Ammon's horn (tissue), 1 donor: ENCODE measurements around the gene LAMTOR1.
A peak's percentile ranks its signal among the peaks of the same experiment; 100 is the strongest.

Experiments
- DNase-seq: peaks from one replicate; pipeline ENCODE4 v3.0.0-alpha.2; 2016; ENCODE audit warnings: low spot score

LAMTOR1 gene

GRCh38 chr11:72116019-72116755 lies 13.1 kb upstream of the LAMTOR1 start:
- no peak for DNase-seq

- DNase-seq: no peak
These were observed 11.5 kb upstream of the LAMTOR1 start for GRCh38 chr11:72114570-72114969.

GRCh38 chr11:72112978-72113808 lies 10.1 kb upstream of the LAMTOR1 start:
- no peak for DNase-seq

DNA sequence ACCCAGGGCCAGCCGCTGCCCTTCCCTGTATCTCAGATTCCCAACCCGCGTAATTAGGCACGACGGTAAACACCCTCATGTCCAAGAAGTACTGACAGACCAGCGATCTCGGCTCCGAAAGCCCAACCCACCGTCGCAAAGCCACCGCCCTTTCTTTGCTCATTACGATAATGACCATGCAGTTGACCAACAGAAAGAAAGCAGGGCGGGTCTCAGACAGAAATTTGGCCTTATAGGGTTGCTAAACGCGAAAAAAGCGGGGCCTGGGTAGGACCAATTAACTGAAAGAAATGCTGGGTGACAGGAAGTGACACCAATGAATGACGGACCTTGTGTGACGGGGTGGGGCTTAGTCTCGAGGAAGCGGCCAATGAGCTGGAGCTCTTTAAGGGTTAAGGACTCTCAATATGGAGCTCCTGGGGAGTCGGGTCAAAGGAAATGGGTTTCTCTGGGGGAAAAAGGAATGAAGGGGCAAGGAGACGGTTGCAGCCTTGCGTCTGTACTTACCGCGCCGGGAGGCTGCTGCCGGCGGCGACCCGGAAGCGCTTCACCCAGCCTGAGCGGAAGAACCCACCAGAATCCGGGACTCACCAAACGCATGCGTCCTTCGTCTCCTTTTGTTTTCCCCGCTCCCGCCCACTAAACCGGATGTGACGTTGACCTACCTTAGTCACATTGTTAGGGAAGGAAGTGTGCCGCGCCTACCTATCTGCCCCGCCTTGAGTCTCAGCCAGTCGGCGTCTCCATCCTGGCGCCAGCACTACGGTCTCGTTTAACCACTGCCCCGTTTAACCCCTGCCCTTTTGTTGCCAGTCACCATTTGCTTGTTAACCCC lies 9.3 kb upstream of the LAMTOR1 start, which contains the start of gene ANAPC15:
TSS of gene ANAPC15 (minus strand) at position 553 of the 835 bp plus-strand sequence. CDS start 1,419 bp downstream, outside the sequence.
- DNase-seq: peak; percentile 99

DNA sequence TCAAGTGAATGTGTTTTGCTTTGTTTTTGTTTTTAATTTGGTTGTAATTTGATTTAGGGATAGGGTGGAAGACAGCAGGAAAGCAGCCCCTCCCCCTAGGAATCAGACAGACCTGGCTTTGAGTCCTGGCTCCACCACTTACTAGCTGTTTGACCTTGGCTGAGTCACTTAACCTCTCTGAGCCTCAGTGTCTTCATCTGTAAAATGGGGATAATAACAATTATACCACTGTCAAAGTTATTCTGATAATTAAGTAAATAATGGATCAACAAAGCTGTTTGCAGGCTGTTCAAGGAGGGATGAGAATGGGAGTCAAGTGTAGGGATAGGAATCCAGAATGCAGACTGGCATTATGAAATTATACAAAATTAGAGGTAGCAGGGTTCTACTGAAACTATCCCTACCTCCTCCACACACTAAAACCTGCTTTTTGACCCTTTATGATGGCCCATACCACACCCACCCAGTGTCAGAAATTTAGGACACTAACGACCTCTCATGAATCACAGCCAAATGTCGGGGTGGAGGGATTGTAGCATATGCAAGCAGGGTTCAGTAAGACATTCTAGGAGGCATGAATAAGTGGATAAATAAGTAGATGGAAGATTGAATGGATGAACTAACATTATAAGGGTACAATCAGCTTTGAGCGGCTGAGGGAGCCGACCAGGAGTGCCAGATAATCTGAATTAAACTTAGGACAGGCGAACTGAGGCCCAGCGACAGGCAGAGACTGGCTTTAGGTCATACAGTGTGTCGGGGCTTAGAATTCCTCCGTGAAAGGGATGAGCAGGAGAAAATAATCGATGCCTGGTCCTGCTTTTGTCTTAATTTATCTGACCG lies 8.4 kb upstream of the LAMTOR1 start:
- DNase-seq: no peak

- no peak for DNase-seq
These were observed 2.8 kb upstream of the LAMTOR1 start, which contains the start of gene TOMT for GRCh38 chr11:72105888-72106287. Gene TOMT (plus strand): TSS chr11:72105924. CDS start chr11:72105952, 28 bp downstream.

- no peak for DNase-seq
These were observed 664 bp upstream of the LAMTOR1 start for GRCh38 chr11:72103754-72104167.

DNA sequence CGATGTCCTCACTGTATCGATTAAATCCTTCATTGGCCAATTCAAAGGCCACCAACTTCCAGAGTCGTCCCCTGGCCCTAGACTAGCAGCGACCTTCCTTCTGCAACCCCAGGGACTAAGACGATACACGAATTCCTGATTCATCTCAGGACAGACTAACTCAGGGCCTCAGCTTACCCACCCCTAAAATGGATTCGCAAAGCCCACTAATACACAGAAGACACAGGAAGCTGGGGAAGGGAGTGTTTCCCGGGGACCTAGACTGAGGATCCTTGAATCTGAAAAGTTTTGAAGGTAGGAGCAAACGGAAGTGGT lies 509 bp downstream of the LAMTOR1 start:
- DNase-seq: no peak

GRCh38 chr11:72102162-72102561 lies 935 bp downstream of the LAMTOR1 start:
- no peak for DNase-seq

DNA sequence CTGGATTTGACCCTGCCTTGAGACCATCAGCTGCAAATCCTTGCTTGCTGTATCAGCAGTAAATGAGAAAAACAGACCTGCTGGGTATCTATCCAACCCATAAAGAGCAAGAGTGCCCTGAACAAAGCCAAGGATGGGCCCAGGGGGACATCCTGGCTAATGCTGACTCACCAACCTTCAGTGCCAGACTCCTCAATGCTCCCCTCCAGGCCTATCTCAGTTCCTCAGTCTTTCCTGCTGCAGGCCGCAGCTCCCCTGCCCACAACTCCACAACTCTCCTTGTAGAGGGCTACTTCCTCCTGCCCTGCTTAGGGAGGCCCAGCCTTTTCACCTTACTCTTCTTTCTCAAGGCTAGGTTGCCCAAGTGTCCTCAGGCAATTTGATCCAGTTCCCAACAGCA lies 2.6 kb downstream of the LAMTOR1 start:
- no peak for DNase-seq

DNA sequence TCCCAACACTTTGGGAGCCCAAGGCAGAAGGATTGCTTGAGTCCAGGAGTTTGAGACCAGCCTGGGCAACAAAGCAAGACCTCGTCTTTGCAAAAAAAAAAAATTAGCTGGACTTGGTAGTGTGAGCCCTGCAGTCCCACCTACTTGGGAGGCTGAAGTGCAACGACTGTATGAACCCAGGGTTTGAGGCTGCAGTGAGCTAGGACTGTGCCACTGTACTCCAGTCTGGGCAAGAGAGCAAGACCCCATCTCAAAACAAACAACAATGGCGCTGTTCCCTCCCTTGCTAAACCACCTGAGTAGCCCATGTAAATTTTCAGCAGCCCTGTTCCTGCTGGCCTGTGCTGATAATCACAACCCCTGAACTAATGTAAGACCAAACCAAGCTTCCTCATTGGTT lies 3.1 kb downstream of the LAMTOR1 start:
- no peak for DNase-seq

DNA sequence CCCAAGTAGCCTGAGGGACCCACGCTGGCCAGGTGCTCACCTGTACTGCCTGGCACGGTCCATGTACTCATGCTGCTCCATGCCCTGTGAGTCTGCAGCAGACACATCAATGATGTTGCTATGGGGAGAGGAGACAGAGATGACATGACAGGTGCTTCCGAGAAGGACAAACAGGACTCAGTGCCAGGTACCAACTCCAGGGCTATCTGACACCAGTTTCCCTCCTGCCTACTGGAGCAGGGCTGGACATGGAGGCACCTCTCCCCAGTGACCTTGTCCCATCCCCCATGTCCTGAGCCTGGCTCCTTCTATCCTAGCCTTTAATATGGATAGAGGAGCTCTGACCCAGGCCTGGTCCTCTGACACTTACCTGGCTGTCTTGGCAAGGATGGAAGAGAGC lies 4.4 kb downstream of the LAMTOR1 start:
- no peak for DNase-seq

DNA sequence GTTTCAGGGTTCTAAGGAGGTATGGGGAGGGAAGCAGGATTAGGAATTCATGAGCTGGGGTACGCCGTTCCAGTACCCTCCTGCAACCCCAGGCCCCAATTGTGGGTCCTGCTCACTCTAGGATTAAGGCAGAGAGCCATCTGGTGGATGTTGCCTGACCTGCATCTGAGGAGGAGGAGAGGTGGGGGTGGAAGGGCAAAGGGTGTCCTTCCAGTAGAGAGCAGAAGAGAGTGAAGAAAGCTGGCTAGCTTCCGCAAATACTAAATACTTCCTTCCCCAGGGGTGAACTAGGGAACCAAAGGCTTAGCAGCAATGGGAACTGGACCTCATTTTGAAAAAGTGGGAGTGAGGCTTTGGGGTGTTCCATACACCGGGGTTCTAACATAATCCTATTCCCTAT lies 11.8 kb downstream of the LAMTOR1 start:
- peak; percentile 87 for DNase-seq

GRCh38 chr11:72088076-72088808 lies 14.9 kb downstream of the LAMTOR1 start:
- DNase-seq: no peak

DNA sequence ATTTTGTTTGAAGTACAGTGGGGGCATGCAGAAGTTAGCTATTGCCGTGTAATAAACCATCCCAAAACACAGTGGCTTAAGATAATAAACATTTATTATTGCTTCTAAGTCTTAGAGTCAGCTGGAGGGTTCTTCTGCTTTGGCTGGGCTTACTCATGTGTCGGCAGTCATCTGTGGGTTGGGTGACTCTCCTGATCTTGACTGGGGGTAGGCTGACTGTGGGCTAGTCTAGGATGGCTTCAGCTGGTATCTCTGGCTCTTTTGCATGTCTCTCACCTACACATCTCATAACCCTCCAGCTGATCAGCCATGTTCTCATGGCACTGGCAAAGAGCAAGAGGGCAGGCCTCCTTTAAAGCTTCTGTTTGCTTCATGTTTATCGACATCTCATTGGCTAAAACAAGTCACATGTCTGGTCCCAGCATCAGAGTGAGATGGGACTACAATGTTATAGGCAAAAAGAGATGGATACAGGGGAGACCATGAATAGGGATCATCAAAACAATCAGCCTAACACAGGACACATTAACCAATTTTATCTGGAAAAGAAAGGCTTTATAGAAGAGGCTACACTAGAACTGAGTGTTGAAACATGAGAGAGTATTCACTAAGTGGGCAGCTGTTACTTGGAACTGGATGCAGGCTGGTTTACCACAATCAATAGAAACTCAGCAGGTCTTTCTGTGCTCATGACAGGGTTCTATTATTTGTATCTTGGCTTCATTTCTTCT lies 17.3 kb downstream of the LAMTOR1 start:
- DNase-seq: peak; percentile 90

DNA sequence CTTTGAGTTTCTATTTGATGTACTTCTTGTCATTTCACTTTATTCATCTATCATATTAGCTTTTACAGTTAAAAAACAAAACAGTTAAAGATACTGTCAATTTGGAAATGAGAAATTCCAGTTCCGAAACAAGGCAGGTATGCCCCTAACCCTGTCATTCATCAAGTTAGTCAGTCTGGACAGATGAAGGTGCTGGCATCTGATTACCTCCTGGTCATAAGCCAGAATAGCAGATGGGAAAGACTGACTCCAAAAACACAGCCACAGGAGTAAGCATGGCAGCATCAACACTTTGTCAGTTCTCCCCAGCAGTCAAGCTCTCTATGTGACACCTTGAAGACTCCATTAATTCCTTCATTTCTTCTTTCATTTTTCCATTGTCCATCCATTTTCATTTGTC lies 18.1 kb downstream of the LAMTOR1 start:
- no peak for DNase-seq

DNA sequence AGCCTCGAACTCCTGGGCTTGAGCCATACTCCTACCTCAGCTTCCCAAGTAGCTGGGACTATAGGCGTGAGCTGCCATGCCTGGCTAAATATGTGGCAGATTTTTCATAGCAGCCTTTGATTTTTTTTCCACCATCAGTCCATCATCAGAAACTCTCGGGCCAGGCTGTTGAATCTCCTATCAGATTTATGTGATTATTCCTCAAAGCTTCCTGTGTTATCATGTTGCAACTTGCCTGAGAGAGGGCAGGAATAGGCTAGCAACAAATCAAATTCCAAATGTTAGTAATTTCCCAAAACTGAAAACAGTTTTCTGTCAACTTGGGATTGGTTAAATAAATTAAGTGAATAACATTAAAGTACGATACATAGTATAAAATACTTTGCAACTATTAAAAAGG lies 19.0 kb downstream of the LAMTOR1 start:
- DNase-seq: no peak

- DNase-seq: no peak
These were observed 19.7 kb downstream of the LAMTOR1 start for GRCh38 chr11:72083414-72083813.

GRCh38 chr11:72081821-72082453 lies 21.2 kb downstream of the LAMTOR1 start:
- no peak for DNase-seq
